ENCODE results near the gene ZNF473. TPM values are rescaled to one million over a fixed set of nuclear protein-coding genes. Genes with fewer than 3 reads are reported as not detected.

The ZNF473 gene
- total and polyA plus RNA-seq, 2 experiments from 2014 or later = 3.3 to 18.9 TPM

- TF ChIP-seq ZNF462 (CRISPR knock-in tag; IDR thresholded peaks at IDR 0.05) = no peak
- TF ChIP-seq EZH2phosphoT487 (IDR thresholded peaks at IDR 0.05; ENCODE audit: unreplicated experiment) = no peak
- TF ChIP-seq ETS1 (IDR thresholded peaks at IDR 0.05) = no peak
- TF ChIP-seq JUNB (IDR thresholded peaks at IDR 0.05; ENCODE audit: unreplicated experiment) = no peak
- no peak for TF ChIP-seq EZH2 (IDR thresholded peaks at IDR 0.05; ENCODE audit: low read depth, unreplicated experiment)
- no peak for TF ChIP-seq CREB1 (CRISPR knock-in tag; IDR thresholded peaks at IDR 0.05; ENCODE audit: low read depth)
- no peak for TF ChIP-seq ZNF331 (CRISPR knock-in tag; IDR thresholded peaks at IDR 0.05; ENCODE audit: low read depth)
- TF ChIP-seq NANOG (IDR thresholded peaks at IDR 0.05; ENCODE audit: borderline replicate concordance) = no peak
- no peak for TF ChIP-seq STAT1 (IDR thresholded peaks at IDR 0.05; ENCODE audit: unreplicated experiment)
- no peak for TF ChIP-seq ZNF114 (CRISPR knock-in tag; IDR thresholded peaks at IDR 0.05)
Observed at GRCh38 chr19:50026550-50026906, 723 bp downstream of the ZNF473 start (continued).

- Histone ChIP-seq H3K9me2 (ENCODE audit: insufficient read depth) (no peaks in the 10 kb centered on the region), H4K20me1 (replicated peaks; ENCODE audit: insufficient read depth) (peaks cover 20% of the 10 kb centered on the region), H3K79me2 (replicated peaks; ENCODE audit: insufficient read depth) (peaks cover 35% of the 10 kb centered on the region), H3K36me3 (ENCODE audit: insufficient read depth) (no peaks in the 10 kb centered on the region; the same call in 1 of the 2 replicates), H3K4me3 (no peak overlapping the region), H3K4me1 (ENCODE audit: insufficient read depth) (peaks cover 8% of the 10 kb centered on the region; the same call in 1 of the 2 replicates), H3K27me3 (ENCODE audit: insufficient read depth) (no peaks in the 10 kb centered on the region), H2AFZ (no peak overlapping the region), H3F3A (replicated peaks; ENCODE audit: low read depth) (no peaks in the 10 kb centered on the region), H3K27ac (ENCODE audit: low read depth) (no peak overlapping the region), H3K4me2 (no peak overlapping the region)
- H3K4me1 Mint-ChIP-seq = peaks cover 7% of the 10 kb centered on the region; the same call in 2 of the 3 replicates
- no peak for TF ChIP-seq EZH2 (IDR thresholded peaks at IDR 0.05; ENCODE audit: low read depth, unreplicated experiment)
- no peak for TF ChIP-seq POLR2AphosphoS5 (IDR thresholded peaks at IDR 0.05; ENCODE audit: low read depth)
- no peak for TF ChIP-seq ZNF331 (CRISPR knock-in tag; IDR thresholded peaks at IDR 0.05; ENCODE audit: low read depth)
- no peak for TF ChIP-seq JUNB (IDR thresholded peaks at IDR 0.05; ENCODE audit: unreplicated experiment)
- TF ChIP-seq STAT1 (IDR thresholded peaks at IDR 0.05; ENCODE audit: unreplicated experiment) = no peak
- TF ChIP-seq REST (IDR thresholded peaks at IDR 0.05; ENCODE audit: unreplicated experiment) = no peak
- no peak for TF ChIP-seq CREB1 (CRISPR knock-in tag; IDR thresholded peaks at IDR 0.05; ENCODE audit: low read depth)
- H3K27ac Mint-ChIP-seq = no peak overlapping the region
- ATAC-seq (no peak), DNase-seq (ENCODE audit: low spot score) (no peak)
- H3K36me3 Mint-ChIP-seq (ENCODE audit: low read depth) = peaks cover 60% of the 10 kb centered on the region
- H3K4me3 Mint-ChIP-seq = no peak overlapping the region
- peaks cover 10% of the 10 kb centered on the region for H3K27me3 Mint-ChIP-seq (ENCODE audit: insufficient read depth, low read depth, poor library complexity)
- H3K9me3 Mint-ChIP-seq = peaks cover 17% of the 10 kb centered on the region
Observed at GRCh38 chr19:50030225-50030624, 4.4 kb downstream of the ZNF473 start.
